ENCODE data around the gene MGME1.

GRCh38 chr20:17935186-17935585 is 33.6 kb upstream of the MGME1 start:
- no peak for TF ChIP-seq TARDBP (IDR thresholded peaks at IDR 0.05)
- TF ChIP-seq ZNF384 (IDR thresholded peaks at IDR 0.05) = no peak
- TF ChIP-seq FOXK2 (IDR thresholded peaks at IDR 0.05) = no peak
- TF ChIP-seq FOXM1 (IDR thresholded peaks at IDR 0.05; ENCODE audit: borderline replicate concordance) = no peak
- TF ChIP-seq NFRKB (IDR thresholded peaks at IDR 0.05) = no peak
- no peak for TF ChIP-seq SP1 (IDR thresholded peaks at IDR 0.05)
